ENCODE measurements around the gene RNF19B.
A peak's percentile ranks its signal among the peaks of the same experiment; 100 is the strongest.
"Not testable (repeated sequence)": the region's sequence is repeated elsewhere in the genome, so short reads cannot be mapped to it uniquely, and the experiment has no call there.

Gene RNF19B

DNA sequence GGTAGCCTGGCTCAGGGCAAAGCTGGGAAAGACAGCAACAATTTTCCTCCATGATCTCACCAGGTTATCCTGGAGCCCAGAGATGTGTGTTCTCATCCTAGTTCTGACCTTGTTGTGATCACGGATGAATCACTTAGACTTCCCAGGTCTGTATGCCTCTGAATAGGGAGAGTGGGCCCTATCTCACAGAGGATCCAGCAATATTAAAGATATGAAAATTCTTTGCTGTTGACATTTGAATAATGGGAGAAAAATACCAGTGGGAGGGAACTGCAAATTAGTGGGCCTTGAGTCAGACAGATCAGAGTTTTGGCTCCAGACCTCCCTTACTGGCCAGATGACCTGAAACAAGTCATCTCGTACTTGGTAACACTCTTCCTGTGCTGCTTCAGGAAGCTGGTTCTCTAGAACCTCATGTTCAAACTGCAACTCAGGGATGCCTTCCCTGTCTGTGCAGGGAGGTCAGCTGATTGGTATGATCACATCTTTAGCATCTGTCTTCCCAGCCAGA lies 32.8 kb upstream of the RNF19B start:
- DNase-seq (ENCODE audit: low read depth, low spot score), result no peak
- H3K4me3 ChIP-seq (ENCODE audit: low read length), result no peak overlapping the region

DNA sequence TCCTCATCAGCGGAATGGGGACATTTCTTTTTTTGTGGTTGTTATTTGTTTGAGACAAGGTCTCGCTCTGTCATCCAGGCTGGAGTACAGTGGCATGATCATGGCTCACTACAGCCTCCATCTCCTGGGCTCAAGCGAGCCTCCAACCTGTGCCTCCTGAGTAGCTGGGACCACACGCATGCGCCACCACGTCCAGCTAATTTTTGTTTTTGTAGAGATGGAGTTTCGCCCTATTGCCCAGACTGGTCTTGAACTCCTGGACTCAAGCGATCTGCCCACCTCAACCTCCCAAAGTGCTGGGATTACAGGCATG lies 28.7 kb upstream of the RNF19B start:
- not testable (repeated sequence) for DNase-seq (ENCODE audit: low read depth, low spot score); H3K4me3 ChIP-seq (ENCODE audit: low read length)

- peak; percentile 36 for DNase-seq (ENCODE audit: low read depth, low spot score)
- H3K4me3 ChIP-seq (ENCODE audit: low read length), result no peak overlapping the region
Observed at GRCh38 chr1:32992489-32993323, 28.1 kb upstream of the RNF19B start.

GRCh38 chr1:32991819-32992488 lies 27.3 kb upstream of the RNF19B start:
- H3K4me3 ChIP-seq (ENCODE audit: low read length), result no peak overlapping the region
- DNase-seq (ENCODE audit: low read depth, low spot score), result no peak

DNA sequence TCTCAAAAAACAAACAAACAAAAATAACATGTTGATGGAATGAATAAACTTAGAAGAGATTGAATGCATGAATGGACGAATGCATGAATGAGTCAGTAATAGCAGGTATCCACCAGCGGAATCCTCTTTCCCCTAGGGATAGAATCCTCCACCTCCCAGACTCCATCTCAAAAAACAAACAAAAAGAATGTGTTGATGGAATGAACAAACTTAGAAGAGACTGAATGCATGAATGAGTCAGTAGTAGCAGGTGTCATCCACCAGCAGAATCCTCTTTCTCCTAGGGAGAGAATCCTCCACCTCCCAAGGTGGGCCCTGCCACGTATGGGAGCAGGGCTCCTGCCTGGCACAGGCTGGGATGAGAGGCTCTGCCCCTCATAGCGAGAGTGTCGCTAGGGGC lies 26.8 kb upstream of the RNF19B start:
- DNase-seq (ENCODE audit: low read depth, low spot score), result no peak
- H3K4me3 ChIP-seq (ENCODE audit: low read length), result no peak overlapping the region

GRCh38 chr1:32990887-32991286 lies 26.3 kb upstream of the RNF19B start:
- DNase-seq (ENCODE audit: low read depth, low spot score), result no peak
- H3K4me3 ChIP-seq (ENCODE audit: low read length), result no peak overlapping the region

GRCh38 chr1:32989160-32990050 lies 24.8 kb upstream of the RNF19B start:
- H3K4me3 ChIP-seq (ENCODE audit: low read length), result no peak overlapping the region
- no peak for DNase-seq (ENCODE audit: low read depth, low spot score)

DNA sequence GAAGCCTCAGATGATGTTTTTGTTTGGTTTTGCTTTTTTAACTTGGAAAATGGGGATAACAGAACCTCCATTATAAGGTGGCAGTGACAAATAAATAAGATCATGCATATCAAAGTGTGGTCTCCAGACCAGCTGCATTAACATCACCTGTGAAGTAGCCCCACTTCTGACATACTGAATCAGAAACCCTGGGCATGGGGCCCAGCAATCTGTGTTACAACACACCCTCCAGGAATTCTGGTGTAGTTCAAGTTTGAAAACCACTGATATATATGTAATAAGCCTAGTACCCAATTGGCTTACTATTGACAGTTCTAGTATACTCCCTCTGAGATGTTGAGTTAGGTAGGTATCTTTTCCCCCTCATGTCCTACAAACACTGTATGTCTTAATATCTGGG lies 24.1 kb upstream of the RNF19B start:
- DNase-seq (ENCODE audit: low read depth, low spot score), result no peak
- H3K4me3 ChIP-seq (ENCODE audit: low read length), result no peak overlapping the region

DNA sequence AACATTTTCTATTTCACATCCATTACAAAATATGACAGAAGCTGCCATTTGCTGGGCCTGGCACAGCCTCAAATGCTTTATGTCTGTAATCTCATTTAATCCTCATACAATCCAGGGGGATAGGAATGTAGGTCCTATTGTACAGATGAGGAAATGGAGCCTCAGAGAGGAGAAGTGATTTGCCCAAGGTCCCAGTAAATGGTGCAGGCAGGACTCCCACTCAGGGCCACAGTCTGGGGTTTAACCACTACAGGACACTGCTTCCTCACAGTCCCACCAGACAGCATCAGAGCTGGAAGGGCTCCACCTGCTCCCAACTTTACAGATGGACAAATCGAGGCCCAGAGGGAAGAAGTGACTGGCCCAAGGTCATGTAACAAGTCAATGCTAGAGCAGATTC lies 20.6 kb upstream of the RNF19B start:
- no peak for DNase-seq (ENCODE audit: low read depth, low spot score)

DNA sequence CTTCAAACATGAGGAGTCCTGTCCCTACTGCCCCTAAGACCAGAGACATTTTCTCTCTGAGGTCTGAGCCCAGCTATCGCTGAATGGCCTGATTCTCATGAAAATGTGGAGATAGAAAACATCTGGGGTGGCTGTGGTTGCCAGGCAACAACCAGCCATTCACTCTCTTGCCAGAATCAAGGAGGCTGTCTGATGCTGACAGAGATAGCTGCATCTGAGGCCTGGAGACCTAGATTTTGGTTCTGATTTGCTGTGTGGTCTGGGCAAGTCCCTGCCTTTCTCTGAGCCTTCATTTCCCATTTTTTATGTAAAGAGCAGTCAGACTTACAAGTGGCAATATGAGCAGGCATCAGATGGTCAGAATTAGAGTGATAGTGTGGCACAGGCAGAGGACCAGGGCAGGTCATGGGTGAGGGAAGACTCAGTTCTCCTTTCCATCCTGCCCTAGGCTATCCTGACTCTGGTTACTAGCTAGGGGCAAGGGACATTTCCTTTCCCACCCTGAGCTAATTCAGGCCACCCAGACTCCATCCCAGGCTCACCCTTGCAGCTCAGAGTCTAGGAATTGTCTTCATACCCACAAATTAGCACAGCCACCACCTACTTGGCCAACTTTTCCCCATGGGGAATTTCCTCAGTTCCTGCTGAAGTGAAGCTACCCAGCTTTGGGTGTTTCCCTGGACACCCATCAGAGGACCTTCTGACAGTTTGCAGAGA lies 20.0 kb upstream of the RNF19B start:
- no peak for DNase-seq (ENCODE audit: low read depth, low spot score)

More for the DNA sequence above, 20.6 kb upstream of the RNF19B start:
- no peak overlapping the region for H3K4me3 ChIP-seq (ENCODE audit: low read length)

GRCh38 chr1:32984090-32984454 lies 19.5 kb upstream of the RNF19B start:
- no peak for DNase-seq (ENCODE audit: low read depth, low spot score)
- H3K4me3 ChIP-seq (ENCODE audit: low read length), result no peak overlapping the region

More for the DNA sequence above, 20.0 kb upstream of the RNF19B start:
- H3K4me3 ChIP-seq (ENCODE audit: low read length), result no peak overlapping the region

GRCh38 chr1:32983020-32983419 lies 18.4 kb upstream of the RNF19B start:
- no peak overlapping the region for H3K4me3 ChIP-seq (ENCODE audit: low read length)

DNA sequence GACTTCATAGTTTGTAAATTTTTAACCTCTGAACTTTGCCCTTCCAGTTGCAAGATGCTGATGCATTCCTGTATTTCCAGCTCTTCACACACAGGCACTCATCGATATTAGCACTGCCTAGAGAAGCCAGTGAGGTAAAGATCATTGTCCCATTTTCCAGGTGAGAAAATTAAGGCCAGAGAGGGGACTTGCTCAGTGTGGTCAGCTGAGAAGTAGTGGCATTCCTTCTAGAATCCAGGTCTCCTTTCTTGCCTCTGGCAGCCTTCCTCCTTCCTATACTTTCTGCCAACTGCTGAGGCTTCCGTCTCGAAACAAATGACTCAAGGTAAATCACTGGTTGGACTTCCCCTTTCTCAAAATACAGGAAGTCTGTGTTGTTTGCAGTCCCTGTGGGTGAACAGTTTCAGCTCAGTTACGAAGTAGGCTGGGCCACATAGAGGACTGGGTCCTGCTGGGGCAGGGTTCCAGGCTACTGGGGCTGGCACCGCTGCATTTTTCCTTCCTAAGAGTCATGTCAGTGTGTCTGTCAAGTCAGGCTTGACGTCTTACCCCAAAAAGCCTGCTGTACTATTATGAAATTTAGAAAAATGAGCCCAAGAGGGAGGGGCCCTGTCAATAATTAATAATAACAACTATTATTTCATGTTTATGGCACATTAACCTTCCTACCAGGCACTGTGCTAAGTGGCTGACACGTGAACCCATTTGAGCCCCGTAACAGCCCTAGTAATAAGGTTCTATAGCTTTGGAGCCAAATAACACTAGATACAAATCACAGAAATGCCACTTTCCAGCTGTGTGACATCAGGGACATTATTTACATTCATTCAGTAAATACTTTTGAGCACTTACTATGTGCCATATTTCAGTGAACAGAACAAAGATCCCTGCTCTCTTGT lies 16.6 kb upstream of the RNF19B start:
- H3K4me3 ChIP-seq (ENCODE audit: low read length), result no peak overlapping the region
- no peak for DNase-seq (ENCODE audit: low read depth, low spot score)

More at GRCh38 chr1:32983020-32983419, 18.4 kb upstream of the RNF19B start:
- DNase-seq (ENCODE audit: low read depth, low spot score), result no peak

- no peak for DNase-seq (ENCODE audit: low read depth, low spot score)
- H3K4me3 ChIP-seq (ENCODE audit: low read length), result no peak overlapping the region
Observed at GRCh38 chr1:32980080-32980479, 15.5 kb upstream of the RNF19B start.

DNA sequence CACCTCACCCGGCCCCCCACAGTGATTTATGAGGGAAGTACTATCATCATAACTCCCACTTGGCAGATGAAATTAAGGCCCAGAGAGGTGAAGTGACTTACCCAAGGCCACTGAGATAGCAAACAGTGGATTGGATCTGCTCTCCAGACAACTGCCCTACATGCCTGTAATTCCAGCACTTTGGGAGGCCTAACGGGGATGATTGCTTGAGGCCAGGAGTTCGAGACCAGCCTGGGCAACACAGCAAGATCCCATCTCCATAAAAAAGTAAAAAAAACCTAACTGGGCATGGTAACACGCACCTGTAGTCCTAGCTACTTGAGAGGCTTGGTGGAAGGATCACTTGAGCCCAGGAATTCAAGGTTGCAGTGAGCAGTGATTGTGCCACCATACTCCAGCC lies 14.2 kb upstream of the RNF19B start:
- no peak for DNase-seq (ENCODE audit: low read depth, low spot score)

GRCh38 chr1:32977546-32978087 lies 13.0 kb upstream of the RNF19B start:
- no peak overlapping the region for H3K4me3 ChIP-seq (ENCODE audit: low read length)
- no peak for DNase-seq (ENCODE audit: low read depth, low spot score)

More for the DNA sequence above, 14.2 kb upstream of the RNF19B start:
- H3K4me3 ChIP-seq (ENCODE audit: low read length), result no peak overlapping the region

- not testable (repeated sequence) for DNase-seq (ENCODE audit: low read depth, low spot score); H3K4me3 ChIP-seq (ENCODE audit: low read length)
Observed at GRCh38 chr1:32975055-32975454, 10.4 kb upstream of the RNF19B start.

- DNase-seq (ENCODE audit: low read depth, low spot score); H3K4me3 ChIP-seq (ENCODE audit: low read length): not testable (repeated sequence)
Observed at GRCh38 chr1:32973458-32973857, 8.8 kb upstream of the RNF19B start.
